MCF 10A (cell line): ENCODE data around the gene C1GALT1. TPM values are rescaled to one million over a fixed set of nuclear protein-coding genes. Genes with fewer than 3 reads are reported as not detected.

Experiments
- BruUV-seq: library from RNA; stranded (reverse); fragments of 400-500 nt; replicated peaks from 2 replicates; lab custom pipeline; 2021; lab: Mats Ljungman, UMichigan
- CTCF ChIA-PET: fragments of 300-600 bp; sonication (Branson Sonifier 250); formaldehyde crosslinking; extraction: SDS; loops from one replicate; lab custom pipeline; 2021; ENCODE audit warnings: antibody characterized with exemption, inconsistent platforms; lab: Yijun Ruan, JAX
- POLR2A ChIA-PET: fragments of 300-600, 350-650 bp; sonication (Branson Sonifier 250); formaldehyde crosslinking; extraction: SDS; loops from one replicate; lab custom pipeline; 2020; ENCODE audit warnings: antibody characterized with exemption, inconsistent platforms; lab: Yijun Ruan, JAX
- DNase-seq: peaks from one replicate; pipeline ENCODE4 v3.0.0-alpha.2; 2018; ENCODE audit not compliant: unreplicated experiment
- H3K27ac Mint-ChIP-seq: one replicate; pipeline ENCODE4 v1.8.0; 2022; ENCODE audit warnings: mild to moderate bottlenecking, low read depth, mixed read lengths; ENCODE audit not compliant: unreplicated experiment
- H3K27me3 Mint-ChIP-seq: one replicate; pipeline ENCODE4 v1.8.0; 2022; ENCODE audit warnings: mixed read lengths; ENCODE audit not compliant: insufficient read depth, unreplicated experiment
- H3K36me3 Mint-ChIP-seq: one replicate; pipeline ENCODE4 v1.8.0; 2022; ENCODE audit warnings: mild to moderate bottlenecking, moderate library complexity, mixed read lengths; ENCODE audit not compliant: insufficient read depth, unreplicated experiment
- H3K4me1 Mint-ChIP-seq: one replicate; pipeline ENCODE4 v1.8.0; 2022; ENCODE audit warnings: mixed read lengths; ENCODE audit not compliant: insufficient read depth, unreplicated experiment
- H3K4me3 Mint-ChIP-seq: one replicate; pipeline ENCODE4 v1.8.0; 2022; ENCODE audit warnings: mild to moderate bottlenecking, moderate library complexity, mixed read lengths; ENCODE audit not compliant: unreplicated experiment
- H3K9me3 Mint-ChIP-seq: one replicate; pipeline ENCODE4 v1.8.0; 2022; ENCODE audit warnings: mixed read lengths; ENCODE audit not compliant: unreplicated experiment
- CTCF ChIP-seq: fragments of 200-600 bp; IDR thresholded peaks from one replicate; pipeline ENCODE4 v1.8.0; 2022; ENCODE audit warnings: antibody characterized with exemption, mild to moderate bottlenecking; ENCODE audit not compliant: unreplicated experiment
- intact Hi-C: fragments of 100-400 bp; cut with micrococcal nuclease; formaldehyde crosslinking; loops from 2 replicates; pipeline ENCODE4 v1.14.1; 2022
- total RNA-seq: library from RNA; stranded (reverse); gene quantifications from 2 replicates; pipeline ENCODE4 v1.2.3, GENCODE V29; 2022

C1GALT1 gene
- total RNA-seq, 1 experiment from 2014 or later, result 30.9 TPM

- intact Hi-C loops, result no loop called here
- no TSS peak for BruUV-seq
- peak overlapping the region; percentile 31 for H3K27ac Mint-ChIP-seq
- POLR2A ChIA-PET, result interaction anchor here (0.6 to 1.5 kb wide), 5 partner anchors 9 to 275 kb away, joined by 3 to 8 read pairs (median 4); no protein-coding TSS in a partner anchor
- H3K27me3 Mint-ChIP-seq, result no peaks in the 10 kb centered on the region
- H3K9me3 Mint-ChIP-seq, result peaks cover 27% of the 10 kb centered on the region
- no peak for DNase-seq
- H3K4me1 Mint-ChIP-seq, result peaks cover 6% of the 10 kb centered on the region
- TF ChIP-seq CTCF, result no peak
- H3K36me3 Mint-ChIP-seq, result no peaks in the 10 kb centered on the region
- no peak overlapping the region for H3K4me3 Mint-ChIP-seq
- CTCF ChIA-PET, result interaction anchor here (0.7 to 0.8 kb wide), 3 partner anchors 10 to 124 kb away, joined by 3 to 4 read pairs (median 3); no protein-coding TSS in a partner anchor
These were observed 46.6 kb downstream of the C1GALT1 start for GRCh38 chr7:7228967-7229366.

GRCh38 chr7:7231000-7231399, 48.7 kb downstream of the C1GALT1 start:
- Mint-ChIP-seq H3K36me3 (peaks cover 12% of the 10 kb centered on the region), H3K27me3 (no peaks in the 10 kb centered on the region), H3K27ac (no peak overlapping the region), H3K4me3 (no peak overlapping the region), H3K9me3 (peaks cover 19% of the 10 kb centered on the region), H3K4me1 (peaks cover 11% of the 10 kb centered on the region)
- no peak for TF ChIP-seq CTCF
- BruUV-seq, result no TSS peak
- no peak for DNase-seq
- ChIA-PET POLR2A (interaction anchor here (0.7 to 1.6 kb wide), 3 partner anchors 9 to 48 kb away, joined by 3 to 4 read pairs (median 3); no protein-coding TSS in a partner anchor), CTCF (no interaction called here)
- intact Hi-C loops, result no loop called here

GRCh38 chr7:7231865-7232264, 49.5 kb downstream of the C1GALT1 start:
- H3K36me3 Mint-ChIP-seq, result peaks cover 20% of the 10 kb centered on the region
- ChIA-PET CTCF (no interaction called here), POLR2A (no interaction called here)
- DNase-seq, result no peak
- no peak overlapping the region for H3K4me3 Mint-ChIP-seq
- TF ChIP-seq CTCF, result no peak
- peaks cover 19% of the 10 kb centered on the region for H3K9me3 Mint-ChIP-seq
- H3K27ac Mint-ChIP-seq, result no peak overlapping the region
- H3K4me1 Mint-ChIP-seq, result peaks cover 13% of the 10 kb centered on the region
- BruUV-seq, result no TSS peak
- no peaks in the 10 kb centered on the region for H3K27me3 Mint-ChIP-seq
- intact Hi-C loops, result no loop called here

GRCh38 chr7:7235347-7235746, 53.0 kb downstream of the C1GALT1 start:
- Mint-ChIP-seq H3K36me3 (peaks cover 39% of the 10 kb centered on the region), H3K27me3 (no peaks in the 10 kb centered on the region), H3K4me1 (peaks cover 12% of the 10 kb centered on the region), H3K4me3 (no peak overlapping the region), H3K9me3 (peaks cover 19% of the 10 kb centered on the region), H3K27ac (peak overlapping the region; percentile 2)
- intact Hi-C loops, result no loop called here
- ChIA-PET CTCF (no interaction called here), POLR2A (interaction anchor here (0.7 kb wide), 1 partner anchor 114 kb away, joined by 4 read pairs; no protein-coding TSS in a partner anchor)
- no peak for DNase-seq
- no TSS peak for BruUV-seq
- no peak for TF ChIP-seq CTCF
